ENCODE measurements around the gene METTL9. TPM values are rescaled to one million over a fixed set of nuclear protein-coding genes. Genes with fewer than 3 reads are reported as not detected.
A peak's percentile ranks its signal among the peaks of the same experiment; 100 is the strongest.

The METTL9 gene
- total and polyA plus RNA-seq, 9 of the 15 experiments (the other 6 are each of a cell fraction or from before 2014, with no cell fraction given), result 12.2 to 107 (median 79.1) TPM

GRCh38 chr16:21599122-21600030 lies at the start of gene METTL9 (continued):
- TF ChIP-seq CHD7 (IDR thresholded peaks at IDR 0.05; ENCODE audit: low read depth, low read length), result no peak
- TF ChIP-seq NFIC (IDR thresholded peaks at IDR 0.05), result peak; percentile 64
- no peak for TF ChIP-seq CAMTA2 (CRISPR knock-in tag; conservative IDR thresholded peaks at IDR 0.05)
- TF ChIP-seq EGR1 (conservative IDR thresholded peaks at IDR 0.05), result peak; percentile 65
- TF ChIP-seq ATF6 (CRISPR knock-in tag; IDR thresholded peaks at IDR 0.05), result peak; percentile 72; the same call in 1 of the 2 replicates
- no peak for TF ChIP-seq BRF2 (IDR thresholded peaks at IDR 0.05; ENCODE audit: borderline replicate concordance, insufficient read depth, insufficient read length)
- no peak for TF ChIP-seq KLF10 (CRISPR knock-in tag; IDR thresholded peaks at IDR 0.05)
- TF ChIP-seq ZNF239 (CRISPR knock-in tag; IDR thresholded peaks at IDR 0.05), result 0 out of 2 replicates have a peak, but pooled peaks have one; percentile 8
- TF ChIP-seq FOXK2 (conservative IDR thresholded peaks at IDR 0.05 in 1 of 2, IDR thresholded peaks at IDR 0.05 in 1 of 2; ENCODE audit: low read depth in 2 of 2), result peak; percentile 64 to 76
- no peak for TF ChIP-seq CBX8 (IDR thresholded peaks at IDR 0.05; ENCODE audit: borderline replicate concordance, extremely low read depth, low read depth, low read length, poor library complexity, severe bottlenecking)
- TF ChIP-seq ZNF830 (CRISPR knock-in tag; IDR thresholded peaks at IDR 0.05), result no peak

Data from K562 (cell line).